ENCODE results near the gene PTPRN2.

- TF ChIP-seq CHD1 (IDR thresholded peaks at IDR 0.05; ENCODE audit: low read length) (no peak), SIN3A (IDR thresholded peaks at IDR 0.05; ENCODE audit: borderline replicate concordance in 2 of 2, control insufficient read depth in 1 of 2, low read depth in 2 of 2, low read length in 2 of 2) (no peak)
- TF ChIP-seq, protein P1, sequence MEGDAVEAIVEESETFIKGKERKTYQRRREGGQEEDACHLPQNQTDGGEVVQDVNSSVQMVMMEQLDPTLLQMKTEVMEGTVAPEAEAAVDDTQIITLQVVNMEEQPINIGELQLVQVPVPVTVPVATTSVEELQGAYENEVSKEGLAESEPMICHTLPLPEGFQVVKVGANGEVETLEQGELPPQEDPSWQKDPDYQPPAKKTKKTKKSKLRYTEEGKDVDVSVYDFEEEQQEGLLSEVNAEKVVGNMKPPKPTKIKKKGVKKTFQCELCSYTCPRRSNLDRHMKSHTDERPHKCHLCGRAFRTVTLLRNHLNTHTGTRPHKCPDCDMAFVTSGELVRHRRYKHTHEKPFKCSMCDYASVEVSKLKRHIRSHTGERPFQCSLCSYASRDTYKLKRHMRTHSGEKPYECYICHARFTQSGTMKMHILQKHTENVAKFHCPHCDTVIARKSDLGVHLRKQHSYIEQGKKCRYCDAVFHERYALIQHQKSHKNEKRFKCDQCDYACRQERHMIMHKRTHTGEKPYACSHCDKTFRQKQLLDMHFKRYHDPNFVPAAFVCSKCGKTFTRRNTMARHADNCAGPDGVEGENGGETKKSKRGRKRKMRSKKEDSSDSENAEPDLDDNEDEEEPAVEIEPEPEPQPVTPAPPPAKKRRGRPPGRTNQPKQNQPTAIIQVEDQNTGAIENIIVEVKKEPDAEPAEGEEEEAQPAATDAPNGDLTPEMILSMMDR (IDR thresholded peaks at IDR 0.05 in 2 of 3, conservative IDR thresholded peaks at IDR 0.05 in 1 of 3; ENCODE audit: insufficient read depth in 2 of 3, low read depth in 1 of 3, low read length in 3 of 3) = no peak
Measured at GRCh38 chr7:158241919-158242318, 345.7 kb downstream of the PTPRN2 start.
